DOHH2 (cell line): ENCODE results near the gene RASD2.

Source experiments
- H3F3A ChIP-seq: fragments of 200-600 bp; sonication (generic), shearing (Covaris generic); 2 replicates; pipeline ENCODE4 v1.6.0; 2016; ENCODE audit warnings: antibody characterized with exemption, mild to moderate bottlenecking; ENCODE audit not compliant: control insufficient read depth, insufficient read depth
- H3K27ac ChIP-seq: fragments of 200-600 bp; sonication (generic); 2 replicates; pipeline ENCODE4 v1.5.1; 2014; ENCODE audit warnings: low read depth, mild to moderate bottlenecking, low read length, moderate library complexity
- H3K27me3 ChIP-seq: fragments of 200-600 bp; sonication (generic); 2 replicates; pipeline ENCODE4 v1.6.1; 2014; ENCODE audit warnings: mild to moderate bottlenecking, low read length, mixed read lengths; ENCODE audit not compliant: control insufficient read depth
- H3K36me3 ChIP-seq: fragments of 200-600 bp; sonication (generic); 2 replicates; pipeline ENCODE4 v1.6.1; 2014; ENCODE audit warnings: mild to moderate bottlenecking, low read length, moderate library complexity, mixed read lengths; ENCODE audit not compliant: control insufficient read depth
- H3K4me1 ChIP-seq: fragments of 200-600 bp; sonication (generic); 2 replicates; pipeline ENCODE4 v1.6.1; 2014; ENCODE audit warnings: mild to moderate bottlenecking, low read length, mixed read lengths; ENCODE audit not compliant: control insufficient read depth
- H3K4me2 ChIP-seq: fragments of 200-600 bp; sonication (generic); 2 replicates; pipeline ENCODE4 v1.6.0; 2014; ENCODE audit warnings: mild to moderate bottlenecking, low read length, moderate library complexity
- H3K4me3 ChIP-seq: fragments of 200-600 bp; sonication (generic); 2 replicates; pipeline ENCODE4 v1.5.1; 2014; ENCODE audit warnings: mild to moderate bottlenecking, low read length, mixed read lengths
- H3K79me2 ChIP-seq: fragments of 200-600 bp; sonication (generic); 2 replicates; pipeline ENCODE4 v1.6.1; 2014; ENCODE audit warnings: mild to moderate bottlenecking, low read length, mixed read lengths; ENCODE audit not compliant: control insufficient read depth
- H3K9me2 ChIP-seq: fragments of 200-600 bp; sonication (generic); replicated peaks from 2 replicates; pipeline ENCODE4 v1.6.1; 2014; ENCODE audit warnings: mild to moderate bottlenecking, low read length, mixed read lengths; ENCODE audit not compliant: control insufficient read depth
- H3K9me3 ChIP-seq: fragments of 200-600 bp; sonication (generic); 2 replicates; pipeline ENCODE4 v1.6.1; 2014; ENCODE audit warnings: antibody characterized with exemption, low read length, mixed read lengths; ENCODE audit not compliant: control insufficient read depth, insufficient read depth
- H4K20me1 ChIP-seq: fragments of 200-600 bp; sonication (generic); 2 replicates; pipeline ENCODE4 v1.6.0; 2014; ENCODE audit warnings: low read depth, mild to moderate bottlenecking, antibody characterized with exemption, low read length, moderate library complexity; ENCODE audit not compliant: control insufficient read depth, insufficient read depth
- CTCF ChIP-seq: fragments of 200-600 bp; sonication (generic); IDR thresholded peaks from one replicate; pipeline ENCODE4 v1.5.1; 2014; ENCODE audit warnings: antibody characterized with exemption, mild to moderate bottlenecking, low read depth, low read length; ENCODE audit not compliant: poor library complexity, severe bottlenecking
- EZH2phosphoT487 ChIP-seq: fragments of 200-600 bp; sonication (generic); IDR thresholded peaks from 2 replicates; pipeline ENCODE4 v1.6.1; 2017; ENCODE audit warnings: borderline replicate concordance, mild to moderate bottlenecking, antibody characterized with exemption, low read length, moderate library complexity, mixed read lengths

Gene RASD2

GRCh38 chr22:35521358-35522224 lies 19.0 kb upstream of the RASD2 start:
- H3K27me3 ChIP-seq: peaks cover 14% of the 10 kb centered on the region; the same call in 1 of the 2 replicates

GRCh38 chr22:35522225-35523149 lies 18.1 kb upstream of the RASD2 start:
- H3K79me2 ChIP-seq: no peaks in the 10 kb centered on the region
- no peak overlapping the region for H3K27ac ChIP-seq
- no peaks in the 10 kb centered on the region for H4K20me1 ChIP-seq
- no peak overlapping the region for H3K4me3 ChIP-seq
- H3K9me3 ChIP-seq: no peaks in the 10 kb centered on the region
- no peaks in the 10 kb centered on the region for H3K9me2 ChIP-seq
- no peaks in the 10 kb centered on the region for H3F3A ChIP-seq
- H3K27me3 ChIP-seq: peaks cover 11% of the 10 kb centered on the region; the same call in 1 of the 2 replicates
- no peak for TF ChIP-seq EZH2phosphoT487
- TF ChIP-seq CTCF: no peak
- H3K4me2 ChIP-seq: no peak overlapping the region
- no peaks in the 10 kb centered on the region for H3K36me3 ChIP-seq
- H3K4me1 ChIP-seq: no peaks in the 10 kb centered on the region

More at GRCh38 chr22:35521358-35522224, 19.0 kb upstream of the RASD2 start:
- H4K20me1 ChIP-seq: no peaks in the 10 kb centered on the region
- H3K36me3 ChIP-seq: no peaks in the 10 kb centered on the region
- no peak for TF ChIP-seq CTCF
- TF ChIP-seq EZH2phosphoT487: no peak
- no peaks in the 10 kb centered on the region for H3F3A ChIP-seq
- H3K27ac ChIP-seq: no peak overlapping the region
- no peak overlapping the region for H3K4me3 ChIP-seq
- H3K9me3 ChIP-seq: no peaks in the 10 kb centered on the region
- no peaks in the 10 kb centered on the region for H3K79me2 ChIP-seq
- H3K9me2 ChIP-seq: no peaks in the 10 kb centered on the region
- no peak overlapping the region for H3K4me2 ChIP-seq
- H3K4me1 ChIP-seq: no peaks in the 10 kb centered on the region

- no peaks in the 10 kb centered on the region for H3K36me3 ChIP-seq
- TF ChIP-seq CTCF: no peak
- no peak for TF ChIP-seq EZH2phosphoT487
- peaks cover 10% of the 10 kb centered on the region; the same call in 1 of the 2 replicates for H3K27me3 ChIP-seq
- H3K27ac ChIP-seq: no peak overlapping the region
- no peak overlapping the region for H3K4me2 ChIP-seq
- H3F3A ChIP-seq: no peaks in the 10 kb centered on the region
- H3K9me3 ChIP-seq: no peaks in the 10 kb centered on the region
- no peaks in the 10 kb centered on the region for H3K4me1 ChIP-seq
- no peak overlapping the region for H3K4me3 ChIP-seq
- H3K9me2 ChIP-seq: no peaks in the 10 kb centered on the region
- H3K79me2 ChIP-seq: no peaks in the 10 kb centered on the region
- H4K20me1 ChIP-seq: no peaks in the 10 kb centered on the region
These were observed 17.3 kb upstream of the RASD2 start for GRCh38 chr22:35523167-35523947.
